Measurements from ENCODE around the gene DNAJC13.

Gene DNAJC13, protein sequence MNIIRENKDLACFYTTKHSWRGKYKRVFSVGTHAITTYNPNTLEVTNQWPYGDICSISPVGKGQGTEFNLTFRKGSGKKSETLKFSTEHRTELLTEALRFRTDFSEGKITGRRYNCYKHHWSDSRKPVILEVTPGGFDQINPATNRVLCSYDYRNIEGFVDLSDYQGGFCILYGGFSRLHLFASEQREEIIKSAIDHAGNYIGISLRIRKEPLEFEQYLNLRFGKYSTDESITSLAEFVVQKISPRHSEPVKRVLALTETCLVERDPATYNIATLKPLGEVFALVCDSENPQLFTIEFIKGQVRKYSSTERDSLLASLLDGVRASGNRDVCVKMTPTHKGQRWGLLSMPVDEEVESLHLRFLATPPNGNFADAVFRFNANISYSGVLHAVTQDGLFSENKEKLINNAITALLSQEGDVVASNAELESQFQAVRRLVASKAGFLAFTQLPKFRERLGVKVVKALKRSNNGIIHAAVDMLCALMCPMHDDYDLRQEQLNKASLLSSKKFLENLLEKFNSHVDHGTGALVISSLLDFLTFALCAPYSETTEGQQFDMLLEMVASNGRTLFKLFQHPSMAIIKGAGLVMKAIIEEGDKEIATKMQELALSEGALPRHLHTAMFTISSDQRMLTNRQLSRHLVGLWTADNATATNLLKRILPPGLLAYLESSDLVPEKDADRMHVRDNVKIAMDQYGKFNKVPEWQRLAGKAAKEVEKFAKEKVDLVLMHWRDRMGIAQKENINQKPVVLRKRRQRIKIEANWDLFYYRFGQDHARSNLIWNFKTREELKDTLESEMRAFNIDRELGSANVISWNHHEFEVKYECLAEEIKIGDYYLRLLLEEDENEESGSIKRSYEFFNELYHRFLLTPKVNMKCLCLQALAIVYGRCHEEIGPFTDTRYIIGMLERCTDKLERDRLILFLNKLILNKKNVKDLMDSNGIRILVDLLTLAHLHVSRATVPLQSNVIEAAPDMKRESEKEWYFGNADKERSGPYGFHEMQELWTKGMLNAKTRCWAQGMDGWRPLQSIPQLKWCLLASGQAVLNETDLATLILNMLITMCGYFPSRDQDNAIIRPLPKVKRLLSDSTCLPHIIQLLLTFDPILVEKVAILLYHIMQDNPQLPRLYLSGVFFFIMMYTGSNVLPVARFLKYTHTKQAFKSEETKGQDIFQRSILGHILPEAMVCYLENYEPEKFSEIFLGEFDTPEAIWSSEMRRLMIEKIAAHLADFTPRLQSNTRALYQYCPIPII (N-terminal part only)

DNA sequence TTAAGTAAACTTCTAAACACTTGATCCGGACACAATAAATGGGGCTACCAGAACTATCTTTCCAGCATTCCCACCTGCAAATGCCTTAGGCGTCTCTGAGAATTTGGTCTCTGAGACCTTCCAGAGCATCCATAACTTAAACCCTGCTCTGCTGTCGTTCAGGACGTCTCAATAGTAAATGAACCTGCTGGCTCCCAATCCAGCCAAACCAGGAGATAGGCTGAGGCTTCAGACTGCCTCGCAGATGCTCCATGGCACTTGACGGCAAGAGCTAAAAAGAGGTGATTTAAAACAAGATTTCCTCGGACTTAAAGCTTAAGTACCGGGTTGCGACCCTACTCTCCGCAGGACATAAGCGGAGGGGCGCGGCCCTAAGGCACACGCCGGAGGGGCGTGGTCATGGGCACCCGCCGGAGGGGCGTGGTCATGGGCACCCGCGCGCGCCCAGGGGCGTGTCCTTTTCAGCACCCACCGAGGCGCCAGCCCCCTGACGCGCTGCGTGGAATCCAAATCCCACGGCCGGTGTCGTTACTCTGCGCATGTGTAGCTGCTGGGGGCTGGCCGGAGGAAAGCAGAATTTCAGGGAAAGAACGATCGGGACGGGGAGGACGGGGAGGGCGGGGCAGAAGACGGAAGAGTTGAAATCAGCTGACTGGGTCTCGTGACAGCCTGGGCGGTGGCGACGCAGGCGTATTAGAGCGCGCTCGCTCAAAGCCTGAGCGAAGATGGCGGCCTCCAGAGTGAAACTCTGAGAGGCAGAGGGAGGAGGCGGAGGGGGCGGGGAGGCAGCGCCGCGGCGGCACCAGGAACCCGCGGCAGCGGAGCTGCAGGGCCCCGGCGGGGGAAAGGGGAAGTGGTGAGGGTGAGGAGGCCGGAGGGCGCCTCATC lies at the start of gene DNAJC13:
Gene DNAJC13, plus strand, starts transcription at position 696 of the 888 bp plus-strand sequence. CDS start 17,049 bp downstream, outside the sequence.
- TF ChIP-seq, protein P1, sequence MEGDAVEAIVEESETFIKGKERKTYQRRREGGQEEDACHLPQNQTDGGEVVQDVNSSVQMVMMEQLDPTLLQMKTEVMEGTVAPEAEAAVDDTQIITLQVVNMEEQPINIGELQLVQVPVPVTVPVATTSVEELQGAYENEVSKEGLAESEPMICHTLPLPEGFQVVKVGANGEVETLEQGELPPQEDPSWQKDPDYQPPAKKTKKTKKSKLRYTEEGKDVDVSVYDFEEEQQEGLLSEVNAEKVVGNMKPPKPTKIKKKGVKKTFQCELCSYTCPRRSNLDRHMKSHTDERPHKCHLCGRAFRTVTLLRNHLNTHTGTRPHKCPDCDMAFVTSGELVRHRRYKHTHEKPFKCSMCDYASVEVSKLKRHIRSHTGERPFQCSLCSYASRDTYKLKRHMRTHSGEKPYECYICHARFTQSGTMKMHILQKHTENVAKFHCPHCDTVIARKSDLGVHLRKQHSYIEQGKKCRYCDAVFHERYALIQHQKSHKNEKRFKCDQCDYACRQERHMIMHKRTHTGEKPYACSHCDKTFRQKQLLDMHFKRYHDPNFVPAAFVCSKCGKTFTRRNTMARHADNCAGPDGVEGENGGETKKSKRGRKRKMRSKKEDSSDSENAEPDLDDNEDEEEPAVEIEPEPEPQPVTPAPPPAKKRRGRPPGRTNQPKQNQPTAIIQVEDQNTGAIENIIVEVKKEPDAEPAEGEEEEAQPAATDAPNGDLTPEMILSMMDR (IDR thresholded peaks at IDR 0.05) = no peak

DNA sequence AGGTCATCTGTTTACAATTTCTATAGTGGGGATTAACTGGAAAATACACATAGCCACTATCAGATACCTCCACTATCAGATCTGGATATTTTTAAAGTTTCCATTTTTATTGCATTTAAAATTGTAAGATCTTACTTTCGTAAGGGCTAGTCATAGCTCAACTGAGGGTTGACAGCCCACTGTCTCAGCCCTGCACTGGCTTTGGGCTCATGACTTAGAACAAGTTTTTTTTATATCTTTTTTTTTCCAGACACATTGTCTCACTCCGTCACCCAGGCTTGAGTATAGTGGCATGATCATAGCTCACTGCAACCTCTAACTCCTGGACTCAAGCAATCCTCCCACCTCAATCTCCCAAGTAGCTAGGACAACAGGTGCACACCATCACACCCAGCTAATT lies 48.8 kb upstream of the DNAJC13 start:
- TF ChIP-seq, protein P1 (IDR thresholded peaks at IDR 0.05) = no peak

DNA sequence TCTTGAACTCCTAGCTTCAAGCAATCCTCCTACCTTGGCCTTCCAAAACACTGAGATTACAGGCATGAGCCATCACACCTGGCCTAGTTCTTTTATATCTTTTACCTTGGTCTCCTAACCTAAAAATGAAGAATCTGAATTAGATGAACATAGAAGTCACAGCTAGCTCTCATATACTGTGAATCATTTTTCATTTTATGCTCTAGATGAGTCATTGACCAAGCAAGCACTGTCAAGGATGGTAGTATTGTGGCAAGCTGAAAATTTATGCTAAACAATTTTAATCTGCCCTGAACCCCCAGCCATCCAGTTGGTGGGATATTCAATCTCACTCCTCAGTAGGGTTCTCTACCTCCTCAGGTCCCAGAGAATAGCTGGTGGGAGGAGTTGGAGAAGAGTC lies 48.3 kb upstream of the DNAJC13 start:
- TF ChIP-seq, protein P1 (IDR thresholded peaks at IDR 0.05) = no peak

DNA sequence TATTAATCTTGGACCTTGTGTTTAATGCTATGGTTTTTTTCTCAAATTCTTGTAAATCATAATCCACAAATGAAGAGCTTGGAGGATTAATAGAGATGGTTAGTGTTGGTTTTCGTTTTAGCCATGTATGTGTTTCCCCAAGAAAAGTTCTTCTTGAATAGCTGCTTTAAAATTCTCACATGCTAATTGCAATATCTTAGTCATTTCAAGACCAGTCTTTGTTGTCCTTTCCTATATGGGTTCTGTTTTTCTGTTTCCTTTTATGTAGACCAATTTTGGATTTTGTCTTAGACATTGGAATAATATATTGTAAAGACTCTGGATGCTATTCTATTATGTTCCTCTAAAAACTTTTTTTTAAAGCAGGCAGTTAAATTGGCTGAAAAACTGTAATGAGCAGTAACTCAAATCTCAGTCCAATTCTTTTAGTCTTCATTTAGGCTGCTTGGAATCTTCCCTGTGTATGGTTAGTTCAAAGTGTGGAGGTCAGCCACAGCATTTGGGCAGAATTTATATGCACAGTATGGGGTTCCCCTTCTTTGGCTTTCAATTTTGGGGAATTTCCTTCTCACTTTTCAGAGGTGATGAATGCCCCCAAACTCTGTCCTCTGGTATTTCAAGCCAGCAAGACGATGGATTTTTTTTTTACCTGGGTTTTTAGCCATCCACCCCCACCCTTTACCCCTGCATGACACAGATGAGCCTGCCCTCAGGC lies 39.1 kb upstream of the DNAJC13 start:
- TF ChIP-seq, protein P1 (IDR thresholded peaks at IDR 0.05) = no peak

DNA sequence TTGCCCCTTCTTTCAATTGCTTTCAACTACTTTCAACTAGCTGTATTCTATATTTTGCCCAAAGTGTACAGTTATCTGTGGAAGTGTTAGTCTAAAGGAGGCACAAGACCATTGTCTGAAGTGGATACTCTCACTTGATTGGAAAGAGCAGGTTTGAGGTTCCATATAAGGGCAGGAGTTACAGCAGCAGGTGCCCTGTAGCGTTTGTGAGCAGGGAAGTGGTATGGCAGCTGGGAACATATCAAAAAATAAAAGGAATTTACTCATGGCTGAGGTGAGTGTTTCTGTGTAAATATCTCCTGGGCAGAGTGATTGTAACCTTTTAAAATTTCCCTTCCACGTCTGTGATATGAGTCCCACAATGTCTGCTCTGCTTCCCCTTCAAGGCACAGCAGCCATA lies 38.5 kb upstream of the DNAJC13 start:
- TF ChIP-seq, protein P1 (IDR thresholded peaks at IDR 0.05) = no peak

DNA sequence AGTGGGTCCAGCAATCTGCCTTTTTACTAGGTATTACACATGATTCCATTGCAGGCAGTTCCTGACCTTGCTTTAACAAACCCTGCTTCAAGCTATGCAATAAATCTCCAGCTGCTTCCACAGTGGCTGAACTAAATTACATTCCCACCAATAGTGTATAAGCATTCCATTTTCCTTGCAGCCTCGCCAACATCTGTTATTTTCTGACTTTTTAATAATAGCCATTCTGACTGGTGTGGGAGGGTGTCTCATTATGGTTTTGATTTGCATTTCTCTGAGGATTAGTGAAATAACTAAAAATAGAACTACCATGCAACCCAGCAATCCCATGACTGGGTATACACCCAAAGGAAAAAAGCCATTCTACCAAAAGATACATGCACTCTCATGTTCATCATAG lies 36.4 kb upstream of the DNAJC13 start:
- TF ChIP-seq, protein P1 (IDR thresholded peaks at IDR 0.05) = no peak

Measured in LNCAP (cell line).